Smooth muscle cell (in vitro differentiated cells): ENCODE data around the gene SLC16A11. TPM values are rescaled to one million over a fixed set of nuclear protein-coding genes. Genes with fewer than 3 reads are reported as not detected.

Experiments used
- DNase-seq: peaks from one replicate; lab custom pipeline; 2025; ENCODE audit not compliant: unreplicated experiment; lab: John Stamatoyannopoulos, UW
- H2AFZ ChIP-seq: fragments of 200-600 bp; sonication (generic); 2 replicates; pipeline ENCODE4 v1.6.0; 2016; ENCODE audit warnings: antibody characterized with exemption, low read depth, mild to moderate bottlenecking
- H3F3A ChIP-seq: fragments of 200-600 bp; sonication (generic); 2 replicates; pipeline ENCODE4 v1.6.0; 2017; ENCODE audit warnings: antibody characterized with exemption, low read depth
- H3K27ac ChIP-seq: fragments of 200-600 bp; sonication (generic); 2 replicates; pipeline ENCODE4 v1.5.1; 2016; ENCODE audit warnings: low read depth, mild to moderate bottlenecking
- H3K27me3 ChIP-seq: fragments of 200-600 bp; sonication (generic); 2 replicates; pipeline ENCODE4 v1.6.1; 2016; ENCODE audit warnings: low read depth, mild to moderate bottlenecking
- H3K36me3 ChIP-seq: fragments of 200-600 bp; sonication (generic); 2 replicates; pipeline ENCODE4 v1.5.1; 2016; ENCODE audit warnings: low read depth
- H3K4me1 ChIP-seq: fragments of 200-600 bp; sonication (generic); 2 replicates; pipeline ENCODE4 v1.5.1; 2016; ENCODE audit warnings: low read depth
- H3K4me2 ChIP-seq: fragments of 200-600 bp; sonication (generic); 2 replicates; pipeline ENCODE4 v1.6.0; 2016; ENCODE audit warnings: mild to moderate bottlenecking
- H3K4me3 ChIP-seq: fragments of 200-600 bp; sonication (generic); 2 replicates; pipeline ENCODE4 v1.5.1; 2016; ENCODE audit warnings: mild to moderate bottlenecking
- H3K79me2 ChIP-seq: fragments of 200-600 bp; sonication (generic); 2 replicates; pipeline ENCODE4 v1.6.0; 2016; ENCODE audit warnings: low read depth, mild to moderate bottlenecking
- H3K9ac ChIP-seq: fragments of 200-600 bp; sonication (generic); 2 replicates; pipeline ENCODE4 v1.6.0; 2016; ENCODE audit warnings: low read depth
- H3K9me3 ChIP-seq: fragments of 200-600 bp; sonication (generic); replicated peaks from 2 replicates; pipeline ENCODE4 v1.5.1; 2016; ENCODE audit warnings: low read depth
- H4K20me1 ChIP-seq: fragments of 200-600 bp; sonication (generic); 2 replicates; pipeline ENCODE4 v1.6.0; 2016; ENCODE audit warnings: low read depth
- CTCF ChIP-seq: fragments of 200-600 bp; sonication (generic); IDR thresholded peaks from 2 replicates; pipeline ENCODE4 v1.5.1; 2017; ENCODE audit warnings: borderline replicate concordance, mild to moderate bottlenecking, antibody characterized with exemption; ENCODE audit not compliant: insufficient read depth, poor library complexity, severe bottlenecking
- WGBS: methylation state at CpG from one replicate; pipeline ENCODE4 v1.1.7; 2016; ENCODE audit warnings: low lambda C conversion rate; 5-methylcytosine and 5-hydroxymethylcytosine counted together
- polyA plus RNA-seq: library from polyadenylated mRNA; unstranded; fragments of >200 nt; fragmentation: Nextera tagmentation; extraction: Ambion mirVana; gene quantifications from 2 replicates; pipeline ENCODE4 v1.2.1, GENCODE V29; 2016
- total RNA-seq: library from RNA; depleted of rRNA; stranded (reverse); fragments of >200 nt; gene quantifications from 2 replicates; pipeline ENCODE4 v1.2.3, GENCODE V29; 2014

The SLC16A11 gene
- total and polyA plus RNA-seq, 2 experiments from 2014 or later, result 0.36 to 0.80 TPM

GRCh38 chr17:7020894-7021664 lies 22.8 kb downstream of the SLC16A11 start:
- no peak for DNase-seq
- Histone ChIP-seq H3K79me2 (no peaks in the 10 kb centered on the region), H3K4me1 (peaks cover 7% of the 10 kb centered on the region), H2AFZ (peak overlapping the region; percentile 80), H3K4me3 (no peak overlapping the region), H3K9ac (no peak overlapping the region), H3K36me3 (no peaks in the 10 kb centered on the region), H3K4me2 (peak overlapping the region; percentile 86), H3K27me3 (peaks cover 15% of the 10 kb centered on the region), H4K20me1 (no peaks in the 10 kb centered on the region), H3F3A (peaks cover 4% of the 10 kb centered on the region), H3K9me3 (no peaks in the 10 kb centered on the region), H3K27ac (no peak overlapping the region)
- TF ChIP-seq CTCF, result no peak
- 85% methylated on average over 11 of the region's 11 CpGs for WGBS

GRCh38 chr17:7019839-7020519 lies 23.9 kb downstream of the SLC16A11 start:
- TF ChIP-seq CTCF, result no peak
- Histone ChIP-seq H3K27ac (peak overlapping the region; percentile 38), H2AFZ (peak overlapping the region; percentile 98), H3K4me2 (peak overlapping the region; percentile 95), H3F3A (peaks cover 15% of the 10 kb centered on the region), H4K20me1 (no peaks in the 10 kb centered on the region), H3K9me3 (no peaks in the 10 kb centered on the region), H3K79me2 (no peaks in the 10 kb centered on the region), H3K36me3 (no peaks in the 10 kb centered on the region), H3K9ac (peak overlapping the region; percentile 85), H3K4me3 (peak overlapping the region; percentile 51), H3K27me3 (peaks cover 15% of the 10 kb centered on the region), H3K4me1 (peaks cover 14% of the 10 kb centered on the region)
- WGBS, result 26% methylated on average over 9 of the region's 16 CpGs
- DNase-seq, result no peak

- Histone ChIP-seq H2AFZ (peak overlapping the region; percentile 98), H3K9ac (peak overlapping the region; percentile 85), H3K4me1 (peaks cover 14% of the 10 kb centered on the region), H3K79me2 (no peaks in the 10 kb centered on the region), H3F3A (peaks cover 16% of the 10 kb centered on the region), H3K4me3 (peak overlapping the region; percentile 51), H3K36me3 (no peaks in the 10 kb centered on the region), H3K27me3 (peaks cover 15% of the 10 kb centered on the region), H3K27ac (no peak overlapping the region), H3K9me3 (no peaks in the 10 kb centered on the region), H4K20me1 (no peaks in the 10 kb centered on the region), H3K4me2 (peak overlapping the region; percentile 95)
- no peak for TF ChIP-seq CTCF
- no peak for DNase-seq
- 71% methylated on average over 10 of the region's 10 CpGs for WGBS
Observed at GRCh38 chr17:7019367-7019766, 24.5 kb downstream of the SLC16A11 start.
